HG02943 (cell line): ENCODE results near the gene KPNA1.
"Not testable (repeated sequence)": the region's sequence is repeated elsewhere in the genome, so short reads cannot be mapped to it uniquely, and the experiment has no call there.

Experiments used
- ATAC-seq: cut with Tn5 transposase; IDR thresholded peaks from one replicate; pipeline ENCODE4 v1.9.1; 2021; ENCODE audit warnings: mild to moderate bottlenecking, low read depth, moderate library complexity; ENCODE audit not compliant: unreplicated experiment

The KPNA1 gene

GRCh38 chr3:122484985-122485384, 29.8 kb downstream of the KPNA1 start:
- ATAC-seq: no peak

GRCh38 chr3:122481390-122481789, 33.3 kb downstream of the KPNA1 start:
- no peak for ATAC-seq

GRCh38 chr3:122476532-122476931, 38.2 kb downstream of the KPNA1 start:
- no peak for ATAC-seq

GRCh38 chr3:122475316-122475715, 39.4 kb downstream of the KPNA1 start:
- no peak for ATAC-seq

GRCh38 chr3:122469659-122470058, 45.1 kb downstream of the KPNA1 start:
- no peak for ATAC-seq

GRCh38 chr3:122468896-122469533, 45.7 kb downstream of the KPNA1 start:
- peak; percentile 65 for ATAC-seq

GRCh38 chr3:122466701-122467240, 48.0 kb downstream of the KPNA1 start:
- ATAC-seq: no peak

- no peak for ATAC-seq
Observed at GRCh38 chr3:122464659-122465058, 50.1 kb downstream of the KPNA1 start.

- ATAC-seq: no peak
Observed at GRCh38 chr3:122462406-122462805, 52.3 kb downstream of the KPNA1 start.

- ATAC-seq: no peak
Observed at GRCh38 chr3:122461806-122462205, 52.9 kb downstream of the KPNA1 start.

- ATAC-seq: no peak
Observed at GRCh38 chr3:122458992-122459391, 55.7 kb downstream of the KPNA1 start.

GRCh38 chr3:122457706-122458105, 57.0 kb downstream of the KPNA1 start:
- no peak for ATAC-seq

- ATAC-seq: no peak
Observed at GRCh38 chr3:122456074-122456473, 58.7 kb downstream of the KPNA1 start.

- no peak for ATAC-seq
Observed at GRCh38 chr3:122451371-122451770, 63.4 kb downstream of the KPNA1 start.

GRCh38 chr3:122448218-122448617, 66.5 kb downstream of the KPNA1 start:
- not testable (repeated sequence) for ATAC-seq

- ATAC-seq: not testable (repeated sequence)
Observed at GRCh38 chr3:122444491-122444887, 70.2 kb downstream of the KPNA1 start.

GRCh38 chr3:122443762-122444490, 70.8 kb downstream of the KPNA1 start:
- ATAC-seq: not testable (repeated sequence)

- ATAC-seq: no peak
Observed at GRCh38 chr3:122443090-122443489, 71.6 kb downstream of the KPNA1 start.

GRCh38 chr3:122435950-122436349, 78.8 kb downstream of the KPNA1 start:
- no peak for ATAC-seq

- no peak for ATAC-seq
Observed at GRCh38 chr3:122430371-122430770, 84.4 kb downstream of the KPNA1 start.

- no peak for ATAC-seq
Observed at GRCh38 chr3:122427857-122428471, 86.8 kb downstream of the KPNA1 start.
